Endodermal cell (in vitro differentiated cells): ENCODE results near the gene ELP4. TPM values are rescaled to one million over a fixed set of nuclear protein-coding genes. Genes with fewer than 3 reads are reported as not detected.

ENCODE experiments used
- DNase-seq: peaks from one replicate; pipeline ENCODE4 v3.0.0-alpha.2; 2017
- H3K27ac ChIP-seq: 2 replicates; pipeline ENCODE4 v1.5.1; 2013; ENCODE audit warnings: mild to moderate bottlenecking, low read depth, low read length, moderate library complexity
- H3K27me3 ChIP-seq: 2 replicates; pipeline ENCODE4 v1.6.1; 2013; ENCODE audit warnings: mild to moderate bottlenecking, low read length, moderate library complexity; ENCODE audit not compliant: insufficient read depth, control insufficient read depth, poor library complexity, severe bottlenecking
- H3K36me3 ChIP-seq: 2 replicates; pipeline ENCODE4 v1.7.0; 2013; ENCODE audit warnings: mild to moderate bottlenecking, low read length, moderate library complexity; ENCODE audit not compliant: control insufficient read depth, insufficient read depth
- H3K4me1 ChIP-seq: one replicate; pipeline ENCODE4 v1.7.0; 2013; ENCODE audit warnings: low read length; ENCODE audit not compliant: control insufficient read depth, insufficient read depth
- H3K4me3 ChIP-seq: 2 replicates; pipeline ENCODE4 v1.5.1; 2013; ENCODE audit warnings: mild to moderate bottlenecking, low read length, moderate library complexity
- H3K9ac ChIP-seq: 2 replicates; pipeline ENCODE4 v1.6.1; 2013; ENCODE audit warnings: mild to moderate bottlenecking, low read length, moderate library complexity; ENCODE audit not compliant: poor library complexity, severe bottlenecking; ENCODE audit errors: extremely low read depth
- H3K9me3 ChIP-seq: 2 replicates; pipeline ENCODE4 v1.6.1; 2013; ENCODE audit warnings: mild to moderate bottlenecking, low read length, moderate library complexity; ENCODE audit not compliant: control insufficient read depth
- H3K27ac Mint-ChIP-seq: 2 replicates; pipeline ENCODE4 v1.8.0; 2020; ENCODE audit warnings: mixed read lengths
- H3K27me3 Mint-ChIP-seq: 2 replicates; pipeline ENCODE4 v1.8.0; 2021; ENCODE audit warnings: mild to moderate bottlenecking, mixed read lengths; ENCODE audit not compliant: insufficient read depth
- H3K36me3 Mint-ChIP-seq: 2 replicates; pipeline ENCODE4 v1.8.0; 2020; ENCODE audit warnings: low read depth, mixed read lengths
- H3K4me1 Mint-ChIP-seq: 2 replicates; pipeline ENCODE4 v1.8.0; 2020; ENCODE audit warnings: mixed read lengths
- H3K4me3 Mint-ChIP-seq: 2 replicates; pipeline ENCODE4 v1.8.0; 2020; ENCODE audit warnings: mild to moderate bottlenecking, moderate library complexity, mixed read lengths
- H3K9me3 Mint-ChIP-seq: 2 replicates; pipeline ENCODE4 v1.8.0; 2020; ENCODE audit warnings: mild to moderate bottlenecking, mixed read lengths
- WGBS, 2 experiments: methylation state at CpG; one replicate each; pipeline versions ENCODE4 v1.1.5 to v1.1.7; 2013; ENCODE audit warnings: missing lambda C conversion rate in 2 of 2, mixed read lengths in 1 of 2; ENCODE audit not compliant: insufficient coverage in 1 of 2, insufficient read length in 1 of 2; 5-methylcytosine and 5-hydroxymethylcytosine counted together
- total RNA-seq, 2 donors: library from RNA; stranded (reverse); fragmentation: NEBNext Ultra II Directional in 1 of 2; extraction: Animal tissue kit (Norgen Biotek cat#: 25700) in 1 of 2; gene quantifications; 2 replicates in 1 of 2; 3 replicates in 1 of 2; pipeline ENCODE4 v1.2.1, GENCODE V29; 2021
- TF ChIP-seq, protein P1 (sequence below): fragments of 200-600 bp; sonication (generic); conservative IDR thresholded peaks from 2 replicates; pipeline ENCODE4 v1.5.0; 2021; ENCODE audit warnings: antibody characterized with exemption, mild to moderate bottlenecking

ELP4 gene
- total RNA-seq, 2 donors from 2014 or later = 19.1 to 25.2 TPM

DNA sequence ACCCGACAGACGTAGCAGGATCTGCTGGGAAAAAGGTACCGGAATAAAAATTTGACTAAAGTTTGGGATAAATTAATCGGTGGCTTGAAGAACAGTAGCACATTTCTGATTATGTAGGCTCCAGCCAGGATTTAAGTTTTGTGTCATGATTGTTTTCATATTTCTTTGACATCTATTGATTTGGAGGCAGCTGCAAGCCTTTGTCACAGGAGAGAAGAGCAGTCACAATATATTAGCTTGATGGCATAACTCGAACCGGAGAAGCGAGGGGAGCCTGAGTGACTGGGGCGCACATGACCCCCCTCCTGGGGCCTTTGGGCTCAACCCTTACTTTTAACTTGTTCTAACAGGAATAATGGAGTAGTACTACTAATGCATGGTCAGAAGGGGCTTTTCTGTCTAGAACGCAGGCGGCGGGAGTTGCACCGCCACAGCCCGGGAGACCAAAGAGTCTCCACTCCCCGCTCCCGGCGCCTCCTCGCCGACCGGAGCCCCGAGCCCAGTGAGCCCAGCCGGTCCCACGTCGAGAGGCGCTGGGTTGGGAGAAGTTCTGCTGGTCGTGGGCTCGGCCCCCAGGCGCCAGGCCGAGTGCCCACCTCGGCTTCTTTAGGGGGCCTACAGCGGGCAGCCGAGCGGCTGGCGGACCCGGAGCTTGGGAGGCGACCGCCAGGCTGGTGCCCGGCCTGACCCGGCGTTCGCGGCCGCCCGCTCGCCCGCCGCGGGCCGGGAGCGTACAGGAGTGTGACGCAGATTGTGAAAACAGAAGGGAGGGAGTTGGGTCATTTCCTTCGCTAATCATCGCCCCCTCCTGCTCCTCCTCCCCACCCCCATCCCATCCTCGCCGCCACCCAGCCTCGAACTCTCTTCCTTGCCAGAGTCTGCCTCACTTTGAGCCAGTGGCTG, 317.2 kb downstream of the ELP4 start:
- no peaks in the 10 kb centered on the region for H3K36me3 Mint-ChIP-seq
- H3K36me3 ChIP-seq = no peaks in the 10 kb centered on the region
- H3K4me3 ChIP-seq = peak overlapping the region; percentile 61
- no peak overlapping the region for H3K27ac Mint-ChIP-seq
- no peak overlapping the region for H3K27ac ChIP-seq
- no peaks in the 10 kb centered on the region for H3K9me3 ChIP-seq
- no peaks in the 10 kb centered on the region for H3K9me3 Mint-ChIP-seq
- TF ChIP-seq, protein P1, sequence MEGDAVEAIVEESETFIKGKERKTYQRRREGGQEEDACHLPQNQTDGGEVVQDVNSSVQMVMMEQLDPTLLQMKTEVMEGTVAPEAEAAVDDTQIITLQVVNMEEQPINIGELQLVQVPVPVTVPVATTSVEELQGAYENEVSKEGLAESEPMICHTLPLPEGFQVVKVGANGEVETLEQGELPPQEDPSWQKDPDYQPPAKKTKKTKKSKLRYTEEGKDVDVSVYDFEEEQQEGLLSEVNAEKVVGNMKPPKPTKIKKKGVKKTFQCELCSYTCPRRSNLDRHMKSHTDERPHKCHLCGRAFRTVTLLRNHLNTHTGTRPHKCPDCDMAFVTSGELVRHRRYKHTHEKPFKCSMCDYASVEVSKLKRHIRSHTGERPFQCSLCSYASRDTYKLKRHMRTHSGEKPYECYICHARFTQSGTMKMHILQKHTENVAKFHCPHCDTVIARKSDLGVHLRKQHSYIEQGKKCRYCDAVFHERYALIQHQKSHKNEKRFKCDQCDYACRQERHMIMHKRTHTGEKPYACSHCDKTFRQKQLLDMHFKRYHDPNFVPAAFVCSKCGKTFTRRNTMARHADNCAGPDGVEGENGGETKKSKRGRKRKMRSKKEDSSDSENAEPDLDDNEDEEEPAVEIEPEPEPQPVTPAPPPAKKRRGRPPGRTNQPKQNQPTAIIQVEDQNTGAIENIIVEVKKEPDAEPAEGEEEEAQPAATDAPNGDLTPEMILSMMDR = no peak
- H3K27me3 Mint-ChIP-seq = peaks cover 78% of the 10 kb centered on the region
- peaks cover 67% of the 10 kb centered on the region for H3K27me3 ChIP-seq
- peak; percentile 78 for DNase-seq
- H3K4me3 Mint-ChIP-seq = peak overlapping the region; percentile 38
- WGBS, 2 experiments = 5 to 6% methylated on average over 11 to 55 of the region's 55 CpGs
- H3K4me1 ChIP-seq = peaks cover 25% of the 10 kb centered on the region
- H3K9ac ChIP-seq = no peak overlapping the region
- H3K4me1 Mint-ChIP-seq = peaks cover 46% of the 10 kb centered on the region

DNA sequence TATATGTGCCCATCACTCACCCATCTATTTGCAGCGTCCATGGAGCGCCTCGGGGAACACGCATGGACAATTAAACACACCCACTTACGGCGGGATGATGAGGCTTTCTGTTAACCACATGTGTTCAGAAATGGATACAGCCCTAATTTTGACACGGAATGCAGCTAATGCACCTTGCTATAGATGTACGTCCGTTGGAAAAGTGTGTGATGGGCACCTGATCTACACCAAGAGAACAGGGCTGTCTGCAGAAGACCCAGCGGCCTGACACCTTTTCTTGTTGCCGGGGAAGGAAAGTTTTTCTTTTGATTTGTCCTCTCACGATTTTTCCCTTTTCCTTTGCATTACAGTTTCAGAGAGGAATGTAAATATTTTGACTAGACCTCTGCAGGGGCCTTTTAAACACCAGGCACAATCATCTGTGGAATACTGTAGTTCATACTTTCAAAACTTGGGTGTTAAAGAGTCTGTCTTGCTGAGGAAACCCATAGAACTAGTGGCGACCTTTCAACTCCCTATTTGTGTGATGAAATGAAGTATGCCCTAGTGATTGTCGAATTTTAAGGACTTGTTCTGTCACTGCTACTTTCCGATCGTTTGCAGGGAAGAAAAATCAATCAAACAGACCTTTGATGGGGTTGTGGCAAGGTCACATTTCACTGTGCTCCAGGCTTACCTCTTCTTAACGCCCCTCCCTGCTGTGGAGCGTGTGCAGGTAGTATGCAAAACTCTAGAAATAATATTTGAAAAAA, 318.1 kb downstream of the ELP4 start:
- no peaks in the 10 kb centered on the region for H3K36me3 ChIP-seq
- H3K27me3 ChIP-seq = peaks cover 64% of the 10 kb centered on the region
- no peak for DNase-seq
- Mint-ChIP-seq H3K36me3 (no peaks in the 10 kb centered on the region), H3K27ac (no peak overlapping the region), H3K4me3 (peak overlapping the region; percentile 38), H3K9me3 (no peaks in the 10 kb centered on the region), H3K4me1 (peaks cover 41% of the 10 kb centered on the region), H3K27me3 (peaks cover 71% of the 10 kb centered on the region)
- H3K9ac ChIP-seq = no peak overlapping the region
- no peaks in the 10 kb centered on the region for H3K9me3 ChIP-seq
- TF ChIP-seq, protein P1 = no peak
- H3K4me3 ChIP-seq = no peak overlapping the region
- H3K27ac ChIP-seq = no peak overlapping the region
- H3K4me1 ChIP-seq = peaks cover 25% of the 10 kb centered on the region
- WGBS, 2 experiments = 5 to 11% methylated on average over 12 to 16 of the region's 18 CpGs

- Histone ChIP-seq H3K36me3 (no peaks in the 10 kb centered on the region), H3K9ac (no peak overlapping the region), H3K4me3 (no peak overlapping the region), H3K27ac (no peak overlapping the region), H3K4me1 (peaks cover 25% of the 10 kb centered on the region), H3K9me3 (no peaks in the 10 kb centered on the region), H3K27me3 (peaks cover 64% of the 10 kb centered on the region)
- Mint-ChIP-seq H3K4me1 (peaks cover 40% of the 10 kb centered on the region), H3K27ac (no peak overlapping the region), H3K9me3 (no peaks in the 10 kb centered on the region), H3K4me3 (no peak overlapping the region), H3K36me3 (no peaks in the 10 kb centered on the region), H3K27me3 (peaks cover 65% of the 10 kb centered on the region)
- TF ChIP-seq, protein P1 = no peak
- WGBS, 2 experiments = 43 to 46% methylated on average over 3 to 6 of the region's 7 CpGs
- DNase-seq = no peak
Observed at GRCh38 chr11:31828217-31828616, 318.6 kb downstream of the ELP4 start.
